Mucosa of stomach (tissue), 1 donor: ENCODE measurements around the gene RNF213.

Source experiments
- H3K27me3 ChIP-seq: one replicate; pipeline ENCODE4 v1.7.0; 2013; ENCODE audit warnings: mild to moderate bottlenecking, low read length; ENCODE audit not compliant: control insufficient read depth, insufficient read depth
- H3K36me3 ChIP-seq: one replicate; pipeline ENCODE4 v1.7.0; 2013; ENCODE audit warnings: low read length; ENCODE audit not compliant: control insufficient read depth, insufficient read depth
- H3K4me1 ChIP-seq: one replicate; pipeline ENCODE4 v1.7.0; 2013; ENCODE audit warnings: mild to moderate bottlenecking, low read length; ENCODE audit not compliant: control insufficient read depth, insufficient read depth
- H3K4me3 ChIP-seq: one replicate; pipeline ENCODE4 v1.7.0; 2013; ENCODE audit warnings: low read length
- H3K9ac ChIP-seq: one replicate; pipeline ENCODE4 v1.7.0; 2013; ENCODE audit warnings: mild to moderate bottlenecking, low read length, moderate library complexity
- H3K9me3 ChIP-seq: one replicate; pipeline ENCODE4 v1.7.0; 2013; ENCODE audit warnings: mild to moderate bottlenecking, low read length, moderate library complexity; ENCODE audit not compliant: control insufficient read depth
- donor health status: Pancreatic carcinoma.

Gene RNF213

DNA sequence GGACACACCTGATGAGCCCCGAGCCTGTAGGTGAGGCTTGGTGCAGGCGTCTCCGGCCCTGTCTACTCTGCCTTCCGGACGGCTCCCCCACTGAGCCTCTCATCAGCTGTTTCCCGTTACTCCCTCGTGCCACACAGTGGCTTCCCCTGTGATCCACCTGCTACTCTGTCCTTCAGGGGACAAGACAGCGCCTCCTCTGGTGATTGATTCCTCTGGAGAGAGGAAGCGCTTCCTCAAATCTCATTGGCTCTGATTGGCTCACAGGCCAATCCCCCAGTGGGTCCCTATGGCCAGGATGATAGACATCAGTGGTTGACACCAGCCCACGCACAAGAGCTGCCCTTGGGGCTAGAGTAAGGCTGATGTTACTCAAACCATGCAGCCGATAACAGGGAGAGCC, 24.0 kb downstream of the RNF213 start:
- H3K4me1 ChIP-seq: no peaks in the 10 kb centered on the region
- H3K36me3 ChIP-seq: peaks cover 1% of the 10 kb centered on the region
- no peaks in the 10 kb centered on the region for H3K27me3 ChIP-seq
- H3K9me3 ChIP-seq: no peaks in the 10 kb centered on the region
- no peak overlapping the region for H3K9ac ChIP-seq
- no peak overlapping the region for H3K4me3 ChIP-seq

- peaks cover 9% of the 10 kb centered on the region for H3K36me3 ChIP-seq
- no peaks in the 10 kb centered on the region for H3K9me3 ChIP-seq
- H3K9ac ChIP-seq: no peak overlapping the region
- H3K27me3 ChIP-seq: no peaks in the 10 kb centered on the region
- H3K4me3 ChIP-seq: no peak overlapping the region
- no peaks in the 10 kb centered on the region for H3K4me1 ChIP-seq
Observed at GRCh38 chr17:80285237-80285920, 24.7 kb downstream of the RNF213 start.

GRCh38 chr17:80286638-80286960, 25.9 kb downstream of the RNF213 start:
- no peaks in the 10 kb centered on the region for H3K4me1 ChIP-seq
- no peaks in the 10 kb centered on the region for H3K27me3 ChIP-seq
- no peak overlapping the region for H3K4me3 ChIP-seq
- peaks cover 10% of the 10 kb centered on the region for H3K36me3 ChIP-seq
- H3K9me3 ChIP-seq: no peaks in the 10 kb centered on the region
- H3K9ac ChIP-seq: no peak overlapping the region

DNA sequence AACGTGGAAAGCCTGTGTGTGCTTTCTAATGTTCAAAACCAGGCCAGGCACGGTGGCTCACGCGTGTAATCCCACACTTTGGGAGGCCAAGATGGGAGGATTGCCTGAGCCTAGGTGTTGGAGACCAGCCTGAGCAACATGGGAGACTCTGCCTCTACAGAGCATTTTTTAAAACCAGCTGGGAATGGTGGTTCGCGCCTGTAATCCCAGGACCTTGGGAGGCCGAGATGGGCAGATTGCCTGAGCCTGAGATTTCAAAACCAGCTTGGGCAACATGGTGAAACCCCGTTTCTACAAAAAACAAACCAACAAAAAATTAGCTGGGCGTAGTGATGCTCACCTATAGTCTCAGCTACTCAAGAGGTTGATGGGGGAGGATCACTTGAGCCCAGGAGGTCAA, 26.4 kb downstream of the RNF213 start:
- H3K27me3 ChIP-seq: no peaks in the 10 kb centered on the region
- H3K36me3 ChIP-seq: peaks cover 10% of the 10 kb centered on the region
- no peaks in the 10 kb centered on the region for H3K9me3 ChIP-seq
- H3K4me1 ChIP-seq: no peaks in the 10 kb centered on the region
- H3K4me3 ChIP-seq: no peak overlapping the region
- no peak overlapping the region for H3K9ac ChIP-seq

- H3K27me3 ChIP-seq: no peaks in the 10 kb centered on the region
- no peaks in the 10 kb centered on the region for H3K9me3 ChIP-seq
- H3K4me1 ChIP-seq: no peaks in the 10 kb centered on the region
- peaks cover 17% of the 10 kb centered on the region for H3K36me3 ChIP-seq
- H3K9ac ChIP-seq: no peak overlapping the region
- no peak overlapping the region for H3K4me3 ChIP-seq
Observed at GRCh38 chr17:80287806-80288567, 27.3 kb downstream of the RNF213 start.

- Histone ChIP-seq H3K4me3 (no peak overlapping the region), H3K27me3 (no peaks in the 10 kb centered on the region), H3K4me1 (no peaks in the 10 kb centered on the region), H3K9ac (no peak overlapping the region), H3K9me3 (no peaks in the 10 kb centered on the region), H3K36me3 (peaks cover 17% of the 10 kb centered on the region)
Observed at GRCh38 chr17:80289616-80290015, 29.0 kb downstream of the RNF213 start.

DNA sequence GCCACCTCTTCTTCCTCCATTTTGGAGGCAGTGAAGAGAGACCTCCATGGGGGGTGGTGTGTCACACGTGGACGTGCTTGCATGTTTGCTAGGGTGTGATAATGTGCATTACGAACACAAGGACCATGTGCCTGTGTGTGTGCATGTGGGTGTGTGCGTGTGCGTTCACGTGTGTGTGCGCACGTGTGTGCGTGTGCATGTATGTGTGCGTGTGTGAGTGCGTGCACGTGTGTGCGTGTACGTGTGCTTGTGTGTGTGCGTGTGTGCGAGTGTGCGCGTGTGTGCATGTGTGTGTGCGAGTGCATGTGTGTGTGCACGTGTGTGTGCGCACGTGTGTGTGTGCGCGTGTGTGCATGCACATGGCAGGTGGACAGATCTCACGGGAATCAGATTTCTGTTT, 29.5 kb downstream of the RNF213 start:
- H3K4me1 ChIP-seq: no peaks in the 10 kb centered on the region
- peaks cover 20% of the 10 kb centered on the region for H3K36me3 ChIP-seq
- H3K9ac ChIP-seq: no peak overlapping the region
- no peaks in the 10 kb centered on the region for H3K27me3 ChIP-seq
- H3K4me3 ChIP-seq: no peak overlapping the region
- no peaks in the 10 kb centered on the region for H3K9me3 ChIP-seq

DNA sequence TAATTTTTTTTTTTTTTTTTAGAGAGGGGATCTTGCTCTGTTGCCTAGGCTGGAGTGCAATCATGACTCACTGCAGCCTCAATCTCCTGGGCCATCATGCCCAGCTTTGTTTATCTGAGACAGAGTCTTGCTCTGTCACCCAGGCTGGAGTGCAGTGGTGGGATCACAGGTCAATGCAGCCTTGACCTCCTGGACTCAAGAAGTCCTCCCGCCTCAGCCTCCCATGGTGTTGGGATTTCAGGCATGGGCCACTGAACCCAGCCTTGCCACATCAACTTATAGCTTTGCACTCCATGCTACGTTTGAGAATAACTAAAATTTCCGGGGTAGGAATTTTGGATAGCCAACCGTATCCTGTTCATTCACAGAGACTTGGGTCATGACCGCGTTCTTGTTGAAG, 30.6 kb downstream of the RNF213 start:
- no peaks in the 10 kb centered on the region for H3K4me1 ChIP-seq
- H3K4me3 ChIP-seq: no peak overlapping the region
- no peaks in the 10 kb centered on the region for H3K27me3 ChIP-seq
- H3K9ac ChIP-seq: no peak overlapping the region
- peaks cover 25% of the 10 kb centered on the region for H3K36me3 ChIP-seq
- no peaks in the 10 kb centered on the region for H3K9me3 ChIP-seq

GRCh38 chr17:80291691-80292487, 31.2 kb downstream of the RNF213 start:
- H3K4me3 ChIP-seq: no peak overlapping the region
- no peak overlapping the region for H3K9ac ChIP-seq
- no peaks in the 10 kb centered on the region for H3K4me1 ChIP-seq
- no peaks in the 10 kb centered on the region for H3K27me3 ChIP-seq
- H3K36me3 ChIP-seq: peaks cover 25% of the 10 kb centered on the region
- no peaks in the 10 kb centered on the region for H3K9me3 ChIP-seq

- no peaks in the 10 kb centered on the region for H3K27me3 ChIP-seq
- no peak overlapping the region for H3K9ac ChIP-seq
- H3K4me1 ChIP-seq: no peaks in the 10 kb centered on the region
- H3K4me3 ChIP-seq: no peak overlapping the region
- H3K9me3 ChIP-seq: no peaks in the 10 kb centered on the region
- H3K36me3 ChIP-seq: peaks cover 25% of the 10 kb centered on the region
Observed at GRCh38 chr17:80292521-80292971, 31.9 kb downstream of the RNF213 start.

DNA sequence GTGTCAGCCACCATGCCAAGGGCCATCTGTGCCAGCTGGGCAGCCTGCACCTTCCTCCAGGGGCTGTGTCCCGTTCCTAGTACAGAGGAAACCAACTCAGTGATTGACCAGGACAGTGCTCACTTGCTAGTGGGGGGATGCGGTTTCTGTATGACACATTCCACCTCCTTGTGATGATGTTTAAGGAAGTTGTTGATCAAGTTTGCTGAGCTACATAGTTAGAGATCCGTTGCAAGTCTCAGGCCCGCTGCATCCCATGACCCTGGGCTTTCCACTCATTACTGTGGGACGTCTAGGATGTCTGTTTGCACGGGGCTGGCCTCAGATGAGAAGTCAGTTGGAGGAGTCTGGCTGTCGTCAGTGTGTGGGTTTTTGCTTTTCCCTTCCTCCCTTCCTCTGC, 33.6 kb downstream of the RNF213 start:
- H3K4me3 ChIP-seq: no peak overlapping the region
- no peaks in the 10 kb centered on the region for H3K4me1 ChIP-seq
- no peaks in the 10 kb centered on the region for H3K9me3 ChIP-seq
- no peaks in the 10 kb centered on the region for H3K27me3 ChIP-seq
- peaks cover 32% of the 10 kb centered on the region for H3K36me3 ChIP-seq
- no peak overlapping the region for H3K9ac ChIP-seq

- no peaks in the 10 kb centered on the region for H3K27me3 ChIP-seq
- no peaks in the 10 kb centered on the region for H3K9me3 ChIP-seq
- H3K9ac ChIP-seq: no peak overlapping the region
- peaks cover 31% of the 10 kb centered on the region for H3K36me3 ChIP-seq
- H3K4me1 ChIP-seq: no peaks in the 10 kb centered on the region
- no peak overlapping the region for H3K4me3 ChIP-seq
Observed at GRCh38 chr17:80294653-80295052, 34.0 kb downstream of the RNF213 start.
